WERI-Rb-1 (cell line): ENCODE results near the gene ENAM.

ENCODE experiments used
- DNase-seq: peaks from one replicate; pipeline ENCODE4 v3.0.0-alpha.2; 2020
- H3K27ac ChIP-seq: fragments of 250-450 bp; sonication (Bioruptor Pico); 2 replicates; pipeline ENCODE4 v1.5.1; 2020; ENCODE audit warnings: mild to moderate bottlenecking, moderate library complexity
- H3K27me3 ChIP-seq: fragments of 250-450 bp; sonication (Bioruptor Pico); 2 replicates; pipeline ENCODE4 v1.5.1; 2021; ENCODE audit warnings: mild to moderate bottlenecking, low read depth, moderate library complexity; ENCODE audit not compliant: insufficient read depth, severe bottlenecking
- H3K36me3 ChIP-seq: fragments of 250-450 bp; sonication (Bioruptor Pico); 2 replicates; pipeline ENCODE4 v1.5.1; 2020; ENCODE audit warnings: mild to moderate bottlenecking, moderate library complexity
- H3K4me3 ChIP-seq: 2 replicates; pipeline ENCODE4 v1.5.1; 2011; ENCODE audit warnings: low read depth, mild to moderate bottlenecking, control low read depth, low read length
- H3K9me3 ChIP-seq: fragments of 250-450 bp; sonication (Bioruptor Pico); 2 replicates; pipeline ENCODE4 v1.5.1; 2021; ENCODE audit warnings: mild to moderate bottlenecking, moderate library complexity; ENCODE audit not compliant: severe bottlenecking
- CTCF ChIP-seq: IDR thresholded peaks from 2 replicates; pipeline ENCODE4 v1.5.1; 2011; ENCODE audit warnings: low read depth, mild to moderate bottlenecking, control low read depth, inconsistent platforms, low read length

Gene ENAM

GRCh38 chr4:70591955-70592582 lies 36.5 kb upstream of the ENAM start, which contains the start of gene AMBN:
Gene AMBN (plus strand): TSS chr4:70592256. CDS start chr4:70592359, 103 bp downstream.
- H3K27ac ChIP-seq: no peak within 1 kb of the TSS
- no peak within 1 kb of the TSS for H3K4me3 ChIP-seq
- no peak for TF ChIP-seq CTCF
- H3K9me3 ChIP-seq: no peaks in the 10 kb centered on the region
- no peaks in the 10 kb centered on the region for H3K27me3 ChIP-seq
- H3K36me3 ChIP-seq: no peaks in the 10 kb centered on the region
- DNase-seq: no peak

GRCh38 chr4:70594196-70594595 lies 34.3 kb upstream of the ENAM start:
- TF ChIP-seq CTCF: no peak
- H3K4me3 ChIP-seq: no peak overlapping the region

GRCh38 chr4:70600305-70600704 lies 28.2 kb upstream of the ENAM start:
- H3K9me3 ChIP-seq: no peaks in the 10 kb centered on the region
- no peak for DNase-seq
- TF ChIP-seq CTCF: no peak
- no peak overlapping the region for H3K4me3 ChIP-seq
- no peaks in the 10 kb centered on the region for H3K27me3 ChIP-seq
- no peak overlapping the region for H3K27ac ChIP-seq
- no peaks in the 10 kb centered on the region for H3K36me3 ChIP-seq

More at GRCh38 chr4:70594196-70594595, 34.3 kb upstream of the ENAM start:
- Histone ChIP-seq H3K9me3 (no peaks in the 10 kb centered on the region), H3K27me3 (no peaks in the 10 kb centered on the region), H3K27ac (no peak overlapping the region), H3K36me3 (no peaks in the 10 kb centered on the region)
- DNase-seq: no peak

- Histone ChIP-seq H3K27me3 (no peaks in the 10 kb centered on the region), H3K4me3 (no peak overlapping the region), H3K27ac (no peak overlapping the region), H3K9me3 (no peaks in the 10 kb centered on the region), H3K36me3 (no peaks in the 10 kb centered on the region)
- no peak for TF ChIP-seq CTCF
- DNase-seq: no peak
These were observed 27.6 kb upstream of the ENAM start for GRCh38 chr4:70600977-70601376.

DNA sequence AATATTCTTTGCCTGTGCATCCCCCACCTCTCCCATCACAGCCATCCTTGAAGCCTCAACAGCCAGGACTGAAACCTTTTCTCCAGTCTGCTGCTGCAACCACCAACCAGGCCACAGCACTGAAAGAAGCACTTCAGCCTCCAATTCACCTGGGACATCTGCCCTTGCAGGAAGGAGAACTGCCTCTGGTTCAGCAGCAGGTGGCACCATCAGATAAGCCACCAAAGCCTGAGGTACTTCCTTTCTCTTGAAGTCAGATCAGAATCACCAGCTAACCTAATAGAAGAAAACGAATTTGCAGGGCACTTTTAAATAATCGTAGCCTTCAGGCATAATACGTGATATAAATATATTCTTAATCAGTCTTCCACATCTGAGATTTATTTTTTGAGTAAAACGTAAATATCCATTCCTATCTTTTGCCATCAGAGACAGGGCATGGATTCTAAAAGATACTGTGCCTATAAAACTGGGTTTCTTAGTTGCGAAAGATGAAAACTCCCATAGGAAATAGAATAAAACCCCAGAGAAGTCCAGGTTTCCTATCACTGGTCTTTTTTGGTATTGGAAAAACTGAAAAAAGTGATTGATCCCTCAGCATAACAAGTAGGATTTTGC lies 27.0 kb upstream of the ENAM start:
- H3K27ac ChIP-seq: no peak overlapping the region
- DNase-seq: peak; percentile 79

More for the DNA sequence above, 27.0 kb upstream of the ENAM start:
- Histone ChIP-seq H3K27me3 (no peaks in the 10 kb centered on the region), H3K36me3 (no peaks in the 10 kb centered on the region), H3K4me3 (no peak overlapping the region), H3K9me3 (no peaks in the 10 kb centered on the region)
- peak; percentile 91 for TF ChIP-seq CTCF
